ENCODE measurements around the gene PPP1R14C.

Gene PPP1R14C

GRCh38 chr6:150254770-150255169 is 111.9 kb downstream of the PPP1R14C start:
- TF ChIP-seq CTCF (IDR thresholded peaks at IDR 0.05; ENCODE audit: borderline replicate concordance, insufficient read depth, low read depth, low read length): no peak
- no peak overlapping the region for H3K4me3 ChIP-seq (ENCODE audit: low read depth, low read length)

GRCh38 chr6:150255840-150256239 is 113.0 kb downstream of the PPP1R14C start:
- no peak overlapping the region for H3K4me3 ChIP-seq (ENCODE audit: low read depth, low read length)
- no peak for TF ChIP-seq CTCF (IDR thresholded peaks at IDR 0.05; ENCODE audit: borderline replicate concordance, insufficient read depth, low read depth, low read length)

- no peak overlapping the region for H3K4me3 ChIP-seq (ENCODE audit: low read depth, low read length)
- no peak for TF ChIP-seq CTCF (IDR thresholded peaks at IDR 0.05; ENCODE audit: borderline replicate concordance, insufficient read depth, low read depth, low read length)
These were observed 113.9 kb downstream of the PPP1R14C start for GRCh38 chr6:150256618-150257272.

GRCh38 chr6:150258381-150258780 is 115.5 kb downstream of the PPP1R14C start:
- H3K4me3 ChIP-seq (ENCODE audit: low read depth, low read length): no peak overlapping the region
- TF ChIP-seq CTCF (IDR thresholded peaks at IDR 0.05; ENCODE audit: borderline replicate concordance, insufficient read depth, low read depth, low read length): no peak

GRCh38 chr6:150260931-150261330 is 118.1 kb downstream of the PPP1R14C start:
- no peak overlapping the region for H3K4me3 ChIP-seq (ENCODE audit: low read depth, low read length)
- no peak for TF ChIP-seq CTCF (IDR thresholded peaks at IDR 0.05; ENCODE audit: borderline replicate concordance, insufficient read depth, low read depth, low read length)

GRCh38 chr6:150261997-150262697 is 119.3 kb downstream of the PPP1R14C start:
- no peak overlapping the region for H3K4me3 ChIP-seq (ENCODE audit: low read depth, low read length)
- no peak for TF ChIP-seq CTCF (IDR thresholded peaks at IDR 0.05; ENCODE audit: borderline replicate concordance, insufficient read depth, low read depth, low read length)

Measured in GM12875 (cell line).